DMS153 treated with DMSO at 0.1 percent for 48 hours (cell line): ENCODE data around the gene TIGAR.

Experiments used
- DNase-seq: peaks from one replicate; lab custom pipeline; 2025; ENCODE audit not compliant: unreplicated experiment; lab: John Stamatoyannopoulos, UW

The TIGAR gene

DNA sequence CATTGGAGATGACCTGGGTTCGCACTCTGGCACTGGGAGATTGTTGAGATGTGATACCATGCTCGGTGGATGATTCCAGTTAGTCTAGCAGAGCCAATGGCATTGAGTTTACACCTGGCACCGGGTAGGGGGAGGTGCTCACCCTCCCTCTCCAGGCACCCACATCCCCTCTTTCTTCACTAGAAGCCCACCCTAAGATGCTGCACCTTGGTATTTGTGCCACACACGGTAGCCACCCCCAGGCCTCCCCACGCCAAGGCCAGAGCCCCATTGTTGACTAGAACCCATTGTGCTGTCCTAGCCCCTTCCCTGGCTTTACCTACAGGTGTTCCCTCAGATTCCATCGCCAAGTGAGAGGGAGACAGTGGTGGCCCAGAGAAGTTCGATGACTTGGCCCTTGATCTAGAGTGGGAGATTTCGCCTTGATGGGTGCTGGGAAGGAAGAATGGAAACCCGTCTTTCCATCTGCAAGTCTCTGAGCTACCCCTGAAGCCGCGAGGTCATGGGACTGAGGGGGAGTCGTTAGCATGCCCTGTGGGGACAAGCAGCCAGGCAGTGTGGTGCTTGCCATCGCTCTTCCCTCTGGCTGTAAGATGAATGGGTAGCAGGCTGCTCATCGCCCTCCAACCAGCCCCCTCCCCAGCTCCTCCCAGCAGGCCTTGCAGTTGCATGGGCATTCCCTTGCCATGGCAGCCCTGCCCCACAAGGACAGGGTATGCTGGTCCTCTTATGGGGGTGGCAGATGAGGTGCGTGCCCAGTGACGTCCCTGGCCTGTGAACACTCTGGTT, 38.7 kb upstream of the TIGAR start:
- no peak for DNase-seq

GRCh38 chr12:4282892-4283511, 38.0 kb upstream of the TIGAR start:
- DNase-seq = no peak

DNA sequence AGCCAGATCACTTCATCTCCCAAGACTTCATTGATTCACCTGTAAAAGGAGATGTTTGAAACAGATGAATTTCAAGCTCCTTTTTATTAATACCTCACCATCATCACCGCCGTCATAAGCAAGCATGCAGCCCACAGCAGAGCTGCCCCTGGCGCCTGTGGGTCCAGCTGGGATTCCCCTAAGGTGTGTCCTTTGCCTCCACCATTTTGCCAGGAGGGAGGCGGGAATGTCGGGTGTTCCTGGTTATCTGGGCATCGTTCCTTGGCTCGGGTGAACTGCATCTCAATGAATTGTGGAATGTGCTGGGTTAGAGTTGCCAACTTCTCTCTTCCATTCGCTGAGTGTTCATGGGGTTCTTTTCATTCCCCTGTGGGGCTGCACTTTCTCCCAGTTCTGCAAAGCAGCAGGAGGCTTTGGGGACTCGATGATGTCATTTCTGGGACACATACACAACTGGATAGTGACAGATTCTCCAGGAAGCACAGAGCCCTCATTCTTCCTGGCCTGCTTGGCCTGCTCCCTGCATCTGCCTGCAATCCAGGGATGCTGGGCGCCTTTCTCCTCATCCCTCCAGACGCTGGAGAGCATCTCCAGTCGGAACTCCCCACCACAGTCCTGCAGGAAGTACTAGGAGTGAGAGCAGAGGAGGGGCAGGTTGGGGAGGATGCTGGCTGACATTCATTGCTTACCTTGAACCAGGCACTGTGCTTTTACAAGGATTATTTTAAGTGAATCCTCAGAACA, 37.3 kb upstream of the TIGAR start:
- no peak for DNase-seq

DNA sequence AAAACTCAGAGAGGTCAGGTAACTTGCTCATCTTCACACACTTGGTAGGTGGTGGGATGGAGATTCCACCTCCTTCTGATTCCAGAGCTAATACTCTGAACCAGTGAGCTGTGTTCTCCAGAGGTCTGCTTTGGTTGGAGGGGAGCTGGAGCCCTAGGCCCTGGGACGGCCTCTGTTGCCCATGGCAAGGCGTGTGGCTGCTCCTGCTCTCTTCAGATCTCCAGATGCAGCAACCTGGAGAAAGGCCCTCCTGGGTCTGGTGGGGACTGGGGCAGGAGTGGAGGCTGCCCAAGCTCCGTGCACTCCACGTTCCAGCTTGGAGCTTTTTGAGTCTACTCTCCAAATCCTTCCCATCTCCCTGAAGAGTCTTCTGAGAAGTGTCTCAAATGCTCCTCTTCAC, 36.7 kb upstream of the TIGAR start:
- no peak for DNase-seq

- no peak for DNase-seq
Observed at GRCh38 chr12:4285070-4285469, 35.9 kb upstream of the TIGAR start.

DNA sequence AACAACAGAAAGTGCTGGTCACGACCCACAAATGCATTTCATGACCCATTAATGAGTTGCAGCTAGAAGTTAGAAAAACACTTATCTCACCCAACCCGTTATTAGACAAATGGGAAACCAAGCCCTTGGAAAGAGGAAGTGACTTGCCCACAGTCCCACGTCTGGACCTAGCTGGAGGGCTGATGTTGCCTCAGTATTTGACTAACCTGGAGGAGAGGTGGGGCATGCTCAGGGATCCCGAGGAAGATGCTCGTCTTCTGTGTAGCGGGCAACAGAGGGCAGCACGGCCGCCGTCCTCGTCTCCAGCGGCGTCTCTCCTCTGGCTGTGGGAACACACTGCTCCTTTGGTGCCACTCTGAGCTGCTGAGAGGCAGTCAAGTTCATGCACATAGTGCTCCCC, 34.8 kb upstream of the TIGAR start:
- DNase-seq = no peak

DNA sequence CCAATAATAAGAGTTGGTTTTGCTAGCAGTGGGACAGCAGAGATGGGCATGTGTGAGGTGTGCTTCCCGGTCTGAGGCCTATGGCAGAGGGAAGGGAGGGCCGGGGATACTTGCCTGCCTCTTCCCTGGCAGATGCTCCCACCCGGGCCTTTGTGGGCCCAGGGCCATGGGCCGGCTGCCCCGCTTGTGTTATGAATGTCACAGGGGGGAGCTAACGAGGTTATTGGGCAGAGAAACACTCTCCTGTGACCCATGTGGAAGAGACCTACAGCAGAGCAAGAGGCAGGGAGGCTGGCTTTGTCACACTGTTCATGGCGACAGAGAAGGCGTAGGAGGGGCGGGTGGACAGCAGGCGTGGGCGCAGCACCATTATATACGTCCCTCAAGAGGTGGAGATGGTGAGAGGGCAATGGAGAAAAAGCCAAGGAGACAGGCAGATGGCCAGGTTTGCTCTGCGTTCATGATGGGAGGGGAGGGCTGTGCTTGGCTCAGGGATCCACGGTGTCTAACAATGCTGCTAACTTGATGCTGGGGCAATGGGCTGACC, 34.2 kb upstream of the TIGAR start:
- DNase-seq = no peak

DNA sequence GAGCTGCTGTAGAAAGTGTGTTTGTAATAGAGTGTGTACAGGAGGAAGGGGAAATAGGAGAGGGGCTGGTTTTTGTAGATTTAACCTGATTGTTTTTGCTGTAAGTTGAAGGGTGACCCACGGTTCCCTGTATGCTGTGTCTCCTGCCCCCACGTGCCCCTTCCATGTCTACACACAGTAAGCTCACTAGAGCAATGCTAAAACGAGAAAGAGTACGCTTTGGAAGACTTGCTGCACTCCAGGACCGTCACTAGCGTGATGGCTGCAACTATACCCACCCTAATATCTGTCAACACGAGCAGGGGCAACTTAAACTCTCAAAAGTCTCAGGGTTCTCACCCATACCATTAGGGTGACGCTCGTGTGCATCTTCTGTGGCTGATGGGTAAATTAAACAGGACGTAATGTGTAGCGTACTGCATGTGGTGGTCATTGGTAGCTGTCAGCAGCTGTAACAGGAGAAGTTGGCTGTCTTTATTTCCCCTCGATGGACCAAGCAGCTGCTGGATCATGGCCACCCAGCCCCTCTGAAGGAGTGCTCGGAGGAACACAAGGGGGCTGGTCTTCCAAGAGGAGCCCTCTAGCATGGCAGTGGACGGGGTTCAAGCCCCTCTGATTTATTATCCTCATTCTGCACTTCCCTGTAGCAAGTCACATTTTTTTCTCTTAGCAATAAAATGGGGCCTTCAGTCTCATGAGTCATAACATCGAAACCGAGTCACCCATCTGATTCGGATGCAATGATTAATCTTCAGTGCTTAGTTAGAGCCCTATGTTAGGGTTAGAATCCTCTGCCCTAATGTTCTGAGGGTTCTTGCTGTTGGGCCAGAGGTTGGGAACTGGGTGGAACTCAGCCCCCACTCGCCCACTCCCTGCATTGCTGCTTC, 33.4 kb upstream of the TIGAR start:
- DNase-seq = no peak

- DNase-seq = no peak
Observed at GRCh38 chr12:4288296-4289131, 32.5 kb upstream of the TIGAR start.

GRCh38 chr12:4289231-4289878, 31.7 kb upstream of the TIGAR start:
- no peak for DNase-seq

DNA sequence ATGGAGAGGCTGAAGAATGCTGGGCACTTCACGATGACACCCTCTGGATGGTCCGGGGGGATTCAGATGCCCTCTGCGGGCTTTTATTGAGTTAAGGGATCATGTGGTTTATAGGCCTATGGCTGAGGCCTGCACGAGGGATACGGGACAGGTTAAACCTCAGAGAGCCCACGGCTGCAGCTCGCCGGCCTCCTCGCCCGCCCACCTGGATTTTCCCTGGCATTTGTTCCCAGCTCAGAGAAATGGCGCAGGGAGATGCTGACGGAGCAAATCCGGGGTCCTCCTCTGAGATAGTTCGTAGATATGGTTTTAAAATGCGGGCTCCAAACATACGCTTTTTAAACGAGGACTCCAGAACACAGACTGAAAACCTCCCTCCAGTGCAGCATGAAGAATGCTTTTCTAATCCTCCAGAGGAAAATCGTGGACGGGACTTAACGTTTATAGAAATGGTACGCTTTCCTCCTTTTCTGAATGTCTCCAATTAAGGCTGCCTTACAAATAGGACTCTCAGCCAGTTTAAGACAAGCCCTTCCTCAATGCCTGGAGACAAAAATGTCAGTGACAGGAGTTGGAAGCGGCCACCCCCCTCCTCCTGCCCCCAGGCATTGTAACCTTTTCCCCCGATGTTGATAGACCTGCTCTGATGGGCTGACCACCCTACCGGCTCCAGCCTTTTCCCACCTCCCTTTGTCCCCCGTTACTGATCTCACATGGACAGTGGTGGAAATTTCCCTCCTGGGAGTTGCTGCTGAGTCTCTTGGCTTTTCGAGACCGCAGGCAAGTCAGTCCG, 30.8 kb upstream of the TIGAR start:
- DNase-seq = no peak

DNA sequence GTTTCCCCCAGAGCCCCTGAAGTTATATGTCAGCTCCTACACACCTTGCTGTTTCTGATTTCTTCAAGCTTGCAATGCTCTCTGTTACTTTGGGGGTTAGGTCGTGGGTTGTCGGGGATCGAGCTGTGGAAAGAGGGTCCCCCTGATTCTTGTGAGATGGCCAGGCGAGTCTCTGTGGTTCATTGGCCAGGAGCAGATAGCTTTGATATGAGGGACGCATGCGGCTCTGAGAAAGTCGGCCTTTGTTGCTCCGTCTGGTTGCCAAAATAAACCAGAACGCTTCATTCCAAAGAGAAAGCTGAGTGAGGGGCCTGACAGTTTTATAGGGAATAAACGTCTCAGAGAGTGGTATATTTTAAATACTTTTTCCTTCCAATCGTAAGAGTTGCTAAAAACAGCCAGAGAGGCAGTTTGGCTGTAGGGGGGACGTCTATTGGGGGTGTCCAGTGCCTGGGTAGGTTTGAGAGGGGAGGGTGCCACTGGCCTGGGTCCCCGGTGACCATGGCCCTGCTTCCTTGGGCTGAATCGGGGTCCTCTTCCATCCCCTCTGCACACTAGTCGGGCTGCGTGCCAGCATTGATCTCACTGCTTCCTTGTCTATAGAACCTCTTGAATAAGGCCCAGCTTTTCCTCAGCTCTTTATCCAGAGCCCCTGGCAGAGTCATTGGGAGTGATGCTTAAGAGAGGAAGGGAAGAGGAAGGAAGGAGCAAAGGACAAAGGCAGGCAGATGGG, 28.5 kb upstream of the TIGAR start:
- no peak for DNase-seq

GRCh38 chr12:4293299-4293965, 27.6 kb upstream of the TIGAR start:
- no peak for DNase-seq

DNA sequence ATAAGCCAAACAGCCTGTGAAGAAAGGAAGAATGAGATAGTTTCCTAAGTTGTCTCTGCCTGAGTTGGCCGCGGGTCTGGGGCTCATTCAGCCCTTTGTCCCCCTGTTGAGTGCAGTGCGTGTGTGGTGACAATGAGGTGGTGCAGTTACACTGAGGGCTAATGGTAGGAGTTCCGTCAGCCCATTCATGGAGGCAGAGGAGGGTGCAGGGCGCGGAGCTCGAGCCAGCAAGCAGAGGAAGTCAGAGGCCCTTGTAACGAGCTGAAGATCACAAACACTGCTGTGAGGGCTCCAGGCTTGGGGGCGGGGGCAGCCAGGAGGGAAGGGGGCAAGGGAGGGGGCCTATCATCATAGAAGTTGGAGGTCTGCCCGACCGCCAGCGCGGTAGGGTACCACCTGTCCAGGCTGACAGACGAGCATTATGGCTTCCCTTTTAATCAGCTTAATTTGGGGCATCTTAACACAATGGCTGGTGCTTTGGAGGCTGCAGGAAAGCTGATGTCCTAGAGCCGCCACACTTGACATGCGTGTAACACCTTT, 27.0 kb upstream of the TIGAR start:
- DNase-seq = no peak

- DNase-seq = no peak
Observed at GRCh38 chr12:4296751-4297150, 24.3 kb upstream of the TIGAR start.

GRCh38 chr12:4297617-4298016, 23.4 kb upstream of the TIGAR start:
- DNase-seq = no peak

GRCh38 chr12:4300883-4301282, 20.1 kb upstream of the TIGAR start:
- DNase-seq = no peak
